WTC11 (cell line): ENCODE data around the gene RNF181.

ENCODE experiments used
- RELA ChIP-seq: sonication (generic); formaldehyde crosslinking; IDR thresholded peaks from 2 replicates; pipeline ENCODE4 v1.8.1; 2022; ENCODE audit warnings: missing genetic modification reagents, mild to moderate bottlenecking, borderline replicate concordance
- TEAD4 ChIP-seq: sonication (generic); formaldehyde crosslinking; IDR thresholded peaks from 2 replicates; pipeline ENCODE4 v1.8.0; 2022; ENCODE audit warnings: mild to moderate bottlenecking, missing genetic modification reagents
- TF ChIP-seq, protein P1 (sequence below): fragments of 200-600 bp; IDR thresholded peaks from 2 replicates; pipeline ENCODE4 v1.8.0; 2022; ENCODE audit warnings: antibody characterized with exemption
- TF ChIP-seq, protein P2 (sequence below): sonication (generic); formaldehyde crosslinking; IDR thresholded peaks from 2 replicates; pipeline ENCODE4 v1.8.0; 2022; ENCODE audit warnings: mild to moderate bottlenecking, missing genetic modification reagents
- TF ChIP-seq, protein P3 (sequence below): sonication (generic); formaldehyde crosslinking; IDR thresholded peaks from 2 replicates; pipeline ENCODE4 v1.8.0; 2023; ENCODE audit warnings: missing genetic modification reagents

DNA sequence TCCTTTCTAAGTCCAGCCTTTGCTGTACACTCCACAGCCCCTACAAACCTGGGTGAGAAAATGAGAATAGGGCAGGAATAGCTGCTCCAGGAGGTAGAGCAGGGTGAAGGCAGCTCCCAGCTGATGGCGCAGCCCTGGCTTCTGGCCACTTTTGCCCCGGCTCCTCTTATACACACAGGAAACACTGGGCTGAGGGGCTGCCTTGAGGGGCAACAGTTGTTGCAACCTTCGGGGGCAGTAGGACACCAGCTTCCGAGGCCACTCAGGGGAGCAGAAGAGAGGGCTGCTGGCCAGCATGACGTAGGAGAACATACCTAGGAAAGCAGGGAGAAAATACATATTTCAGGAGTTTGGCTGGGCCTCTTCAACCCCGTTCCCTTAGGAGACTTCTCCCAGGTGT lies 42.4 kb upstream of the RNF181 start:
- no peak for TF ChIP-seq RELA (CRISPR knock-in tag)
- TF ChIP-seq, protein P1, sequence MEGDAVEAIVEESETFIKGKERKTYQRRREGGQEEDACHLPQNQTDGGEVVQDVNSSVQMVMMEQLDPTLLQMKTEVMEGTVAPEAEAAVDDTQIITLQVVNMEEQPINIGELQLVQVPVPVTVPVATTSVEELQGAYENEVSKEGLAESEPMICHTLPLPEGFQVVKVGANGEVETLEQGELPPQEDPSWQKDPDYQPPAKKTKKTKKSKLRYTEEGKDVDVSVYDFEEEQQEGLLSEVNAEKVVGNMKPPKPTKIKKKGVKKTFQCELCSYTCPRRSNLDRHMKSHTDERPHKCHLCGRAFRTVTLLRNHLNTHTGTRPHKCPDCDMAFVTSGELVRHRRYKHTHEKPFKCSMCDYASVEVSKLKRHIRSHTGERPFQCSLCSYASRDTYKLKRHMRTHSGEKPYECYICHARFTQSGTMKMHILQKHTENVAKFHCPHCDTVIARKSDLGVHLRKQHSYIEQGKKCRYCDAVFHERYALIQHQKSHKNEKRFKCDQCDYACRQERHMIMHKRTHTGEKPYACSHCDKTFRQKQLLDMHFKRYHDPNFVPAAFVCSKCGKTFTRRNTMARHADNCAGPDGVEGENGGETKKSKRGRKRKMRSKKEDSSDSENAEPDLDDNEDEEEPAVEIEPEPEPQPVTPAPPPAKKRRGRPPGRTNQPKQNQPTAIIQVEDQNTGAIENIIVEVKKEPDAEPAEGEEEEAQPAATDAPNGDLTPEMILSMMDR = no peak
- TF ChIP-seq, protein P2, sequence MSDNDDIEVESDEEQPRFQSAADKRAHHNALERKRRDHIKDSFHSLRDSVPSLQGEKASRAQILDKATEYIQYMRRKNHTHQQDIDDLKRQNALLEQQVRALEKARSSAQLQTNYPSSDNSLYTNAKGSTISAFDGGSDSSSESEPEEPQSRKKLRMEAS = no peak
- TF ChIP-seq TEAD4 (CRISPR knock-in tag) = no peak
- TF ChIP-seq, protein P3, sequence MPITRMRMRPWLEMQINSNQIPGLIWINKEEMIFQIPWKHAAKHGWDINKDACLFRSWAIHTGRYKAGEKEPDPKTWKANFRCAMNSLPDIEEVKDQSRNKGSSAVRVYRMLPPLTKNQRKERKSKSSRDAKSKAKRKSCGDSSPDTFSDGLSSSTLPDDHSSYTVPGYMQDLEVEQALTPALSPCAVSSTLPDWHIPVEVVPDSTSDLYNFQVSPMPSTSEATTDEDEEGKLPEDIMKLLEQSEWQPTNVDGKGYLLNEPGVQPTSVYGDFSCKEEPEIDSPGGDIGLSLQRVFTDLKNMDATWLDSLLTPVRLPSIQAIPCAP (CRISPR knock-in tag) = no peak
